Activated T-cell treated with anti-CD3 and anti-CD28 coated beads, Interleukin-2, amount 50 U/mL, for 24 hours (primary cell): ENCODE results near the gene FAF2.
A peak's percentile ranks its signal among the peaks of the same experiment; 100 is the strongest.
"Not testable (repeated sequence)": the region's sequence is repeated elsewhere in the genome, so short reads cannot be mapped to it uniquely, and the experiment has no call there.

Source experiments
- DNase-seq: peaks from one replicate; pipeline ENCODE4 v3.0.0-alpha.2; 2020
- H3K27ac Mint-ChIP-seq: 2 replicates; pipeline ENCODE4 v1.8.0; 2020; ENCODE audit warnings: mild to moderate bottlenecking, mixed read lengths
- H3K27me3 Mint-ChIP-seq: 2 replicates; pipeline ENCODE4 v1.8.0; 2020; ENCODE audit warnings: mixed read lengths
- H3K36me3 Mint-ChIP-seq: 2 replicates; pipeline ENCODE4 v1.8.0; 2020; ENCODE audit warnings: low read depth, mixed read lengths
- H3K4me1 Mint-ChIP-seq: 2 replicates; pipeline ENCODE4 v1.8.0; 2020; ENCODE audit warnings: low read depth, mixed read lengths
- H3K4me3 Mint-ChIP-seq: 2 replicates; pipeline ENCODE4 v1.8.0; 2020; ENCODE audit warnings: mild to moderate bottlenecking, moderate library complexity, mixed read lengths
- H3K9me3 Mint-ChIP-seq: 2 replicates; pipeline ENCODE4 v1.8.0; 2020; ENCODE audit warnings: mixed read lengths

Gene FAF2

GRCh38 chr5:176540956-176541337 is 92.8 kb downstream of the FAF2 start:
- H3K4me1 Mint-ChIP-seq = peaks cover 63% of the 10 kb centered on the region
- peaks cover 18% of the 10 kb centered on the region for H3K36me3 Mint-ChIP-seq
- H3K4me3 Mint-ChIP-seq = peak overlapping the region; percentile 84
- DNase-seq = no peak
- no peaks in the 10 kb centered on the region for H3K9me3 Mint-ChIP-seq
- peak overlapping the region; percentile 93 for H3K27ac Mint-ChIP-seq
- no peaks in the 10 kb centered on the region for H3K27me3 Mint-ChIP-seq

- DNase-seq = peak; percentile 74
- Mint-ChIP-seq H3K36me3 (peaks cover 13% of the 10 kb centered on the region), H3K4me1 (peaks cover 67% of the 10 kb centered on the region), H3K27ac (peak overlapping the region; percentile 93), H3K4me3 (peak overlapping the region; percentile 84), H3K27me3 (no peaks in the 10 kb centered on the region), H3K9me3 (no peaks in the 10 kb centered on the region)
Measured at GRCh38 chr5:176541338-176542134, 93.4 kb downstream of the FAF2 start.

GRCh38 chr5:176542135-176542595 is 94.0 kb downstream of the FAF2 start:
- peak; percentile 84 for DNase-seq
- H3K36me3 Mint-ChIP-seq = peaks cover 13% of the 10 kb centered on the region
- peaks cover 67% of the 10 kb centered on the region for H3K4me1 Mint-ChIP-seq
- H3K4me3 Mint-ChIP-seq = peak overlapping the region; percentile 84
- H3K27me3 Mint-ChIP-seq = no peaks in the 10 kb centered on the region
- H3K27ac Mint-ChIP-seq = peak overlapping the region; percentile 93
- no peaks in the 10 kb centered on the region for H3K9me3 Mint-ChIP-seq

GRCh38 chr5:176542596-176543427 is 94.6 kb downstream of the FAF2 start:
- H3K4me1 Mint-ChIP-seq = peaks cover 72% of the 10 kb centered on the region
- peak overlapping the region; percentile 93 for H3K27ac Mint-ChIP-seq
- no peaks in the 10 kb centered on the region for H3K27me3 Mint-ChIP-seq
- DNase-seq = peak; percentile 70
- H3K9me3 Mint-ChIP-seq = no peaks in the 10 kb centered on the region
- peak overlapping the region; percentile 92 for H3K4me3 Mint-ChIP-seq
- H3K36me3 Mint-ChIP-seq = peaks cover 9% of the 10 kb centered on the region

GRCh38 chr5:176543428-176544182 is 95.4 kb downstream of the FAF2 start:
- no peaks in the 10 kb centered on the region for H3K9me3 Mint-ChIP-seq
- peaks cover 9% of the 10 kb centered on the region for H3K36me3 Mint-ChIP-seq
- peaks cover 72% of the 10 kb centered on the region for H3K4me1 Mint-ChIP-seq
- H3K4me3 Mint-ChIP-seq = peak overlapping the region; percentile 92
- H3K27me3 Mint-ChIP-seq = no peaks in the 10 kb centered on the region
- peak; percentile 86 for DNase-seq
- H3K27ac Mint-ChIP-seq = peak overlapping the region; percentile 97

- H3K4me3 Mint-ChIP-seq = peak overlapping the region; percentile 18
- no peak for DNase-seq
- peak overlapping the region; percentile 50 for H3K27ac Mint-ChIP-seq
Measured at GRCh38 chr5:176545388-176545736, 97.2 kb downstream of the FAF2 start.

GRCh38 chr5:176545737-176546509 is 97.7 kb downstream of the FAF2 start:
- Mint-ChIP-seq H3K4me1 (peaks cover 64% of the 10 kb centered on the region), H3K4me3 (no peak overlapping the region), H3K27me3 (no peaks in the 10 kb centered on the region), H3K9me3 (no peaks in the 10 kb centered on the region), H3K27ac (peak overlapping the region; percentile 50), H3K36me3 (peaks cover 9% of the 10 kb centered on the region)
- no peak for DNase-seq

More at GRCh38 chr5:176545388-176545736, 97.2 kb downstream of the FAF2 start:
- H3K4me1 Mint-ChIP-seq = peaks cover 64% of the 10 kb centered on the region
- peaks cover 9% of the 10 kb centered on the region for H3K36me3 Mint-ChIP-seq
- H3K27me3 Mint-ChIP-seq = no peaks in the 10 kb centered on the region
- H3K9me3 Mint-ChIP-seq = no peaks in the 10 kb centered on the region

- peaks cover 59% of the 10 kb centered on the region for H3K4me1 Mint-ChIP-seq
- no peak overlapping the region for H3K4me3 Mint-ChIP-seq
- peak overlapping the region; percentile 76 for H3K27ac Mint-ChIP-seq
- H3K36me3 Mint-ChIP-seq = peaks cover 3% of the 10 kb centered on the region
- H3K9me3 Mint-ChIP-seq = no peaks in the 10 kb centered on the region
- DNase-seq = no peak
- H3K27me3 Mint-ChIP-seq = no peaks in the 10 kb centered on the region
Measured at GRCh38 chr5:176547802-176548201, 99.6 kb downstream of the FAF2 start.

GRCh38 chr5:176548967-176549444 is 100.8 kb downstream of the FAF2 start, which contains the start of gene CDHR2:
Gene CDHR2 (plus strand): TSS chr5:176549342. CDS start chr5:176565353, 16,011 bp downstream.
- Mint-ChIP-seq H3K27ac (peak within 1 kb of the TSS; percentile 72), H3K4me1 (peaks cover 68% of the 10 kb centered on the region), H3K4me3 (no peak within 1 kb of the TSS), H3K36me3 (no peaks in the 10 kb centered on the region), H3K27me3 (no peaks in the 10 kb centered on the region), H3K9me3 (no peaks in the 10 kb centered on the region)
- DNase-seq = no peak

- peaks cover 68% of the 10 kb centered on the region for H3K4me1 Mint-ChIP-seq
- H3K4me3 Mint-ChIP-seq = no peak overlapping the region
- no peaks in the 10 kb centered on the region for H3K36me3 Mint-ChIP-seq
- H3K9me3 Mint-ChIP-seq = no peaks in the 10 kb centered on the region
- H3K27me3 Mint-ChIP-seq = no peaks in the 10 kb centered on the region
- peak overlapping the region; percentile 72 for H3K27ac Mint-ChIP-seq
- DNase-seq = no peak
Measured at GRCh38 chr5:176549871-176550270, 101.7 kb downstream of the FAF2 start.

- H3K27ac Mint-ChIP-seq = peak overlapping the region; percentile 72
- H3K9me3 Mint-ChIP-seq = no peaks in the 10 kb centered on the region
- peak overlapping the region; percentile 52 for H3K4me3 Mint-ChIP-seq
- no peak for DNase-seq
- peaks cover 68% of the 10 kb centered on the region for H3K4me1 Mint-ChIP-seq
- H3K27me3 Mint-ChIP-seq = no peaks in the 10 kb centered on the region
- H3K36me3 Mint-ChIP-seq = no peaks in the 10 kb centered on the region
Measured at GRCh38 chr5:176550275-176550831, 102.2 kb downstream of the FAF2 start.

- not testable (repeated sequence) for H3K36me3 Mint-ChIP-seq, DNase-seq, H3K9me3 Mint-ChIP-seq, H3K27me3 Mint-ChIP-seq
- Mint-ChIP-seq H3K4me3 (peak overlapping the region; percentile 52), H3K4me1 (peaks cover 67% of the 10 kb centered on the region), H3K27ac (peak overlapping the region; percentile 72)
Measured at GRCh38 chr5:176550937-176551336, 102.8 kb downstream of the FAF2 start.

GRCh38 chr5:176552332-176552869 is 104.2 kb downstream of the FAF2 start:
- H3K36me3 Mint-ChIP-seq = no peaks in the 10 kb centered on the region
- H3K4me3 Mint-ChIP-seq = no peak overlapping the region
- H3K27me3 Mint-ChIP-seq = no peaks in the 10 kb centered on the region
- H3K9me3 Mint-ChIP-seq = no peaks in the 10 kb centered on the region
- H3K27ac Mint-ChIP-seq = no peak overlapping the region
- DNase-seq = no peak
- peaks cover 67% of the 10 kb centered on the region for H3K4me1 Mint-ChIP-seq
